Measurements from ENCODE around the gene HTR2A.
A peak's percentile ranks its signal among the peaks of the same experiment; 100 is the strongest.

HTR2A gene

GRCh38 chr13:46896341-46897137 is at the start of gene HTR2A:
TSS of gene HTR2A (minus strand) at chr13:46897053. CDS start at chr13:46895906, 1,147 bp downstream.
- peak; percentile 24 for DNase-seq (ENCODE audit: low spot score)

GRCh38 chr13:46936525-46936924 is 39.7 kb upstream of the HTR2A start:
- no peak for DNase-seq (ENCODE audit: low spot score)

GRCh38 chr13:46934749-46935148 is 37.9 kb upstream of the HTR2A start:
- no peak for DNase-seq (ENCODE audit: low spot score)

- DNase-seq (ENCODE audit: low spot score), result no peak
Observed at GRCh38 chr13:46926916-46927590, 30.2 kb upstream of the HTR2A start.

- DNase-seq (ENCODE audit: low spot score), result no peak
Observed at GRCh38 chr13:46925486-46925885, 28.6 kb upstream of the HTR2A start.

GRCh38 chr13:46914341-46914740 is 17.5 kb upstream of the HTR2A start:
- DNase-seq (ENCODE audit: low spot score), result no peak

GRCh38 chr13:46913757-46914156 is 16.9 kb upstream of the HTR2A start:
- DNase-seq (ENCODE audit: low spot score), result no peak

GRCh38 chr13:46909042-46909441 is 12.2 kb upstream of the HTR2A start:
- no peak for DNase-seq (ENCODE audit: low spot score)

GRCh38 chr13:46908501-46908900 is 11.6 kb upstream of the HTR2A start:
- DNase-seq (ENCODE audit: low spot score), result no peak

- DNase-seq (ENCODE audit: low spot score), result no peak
Observed at GRCh38 chr13:46906405-46906804, 9.6 kb upstream of the HTR2A start.

GRCh38 chr13:46905249-46905648 is 8.4 kb upstream of the HTR2A start:
- DNase-seq (ENCODE audit: low spot score), result no peak

GRCh38 chr13:46903748-46904147 is 6.9 kb upstream of the HTR2A start:
- DNase-seq (ENCODE audit: low spot score), result no peak

GRCh38 chr13:46901721-46902120 is 4.9 kb upstream of the HTR2A start:
- DNase-seq (ENCODE audit: low spot score), result no peak

GRCh38 chr13:46899801-46900200 is 2.9 kb upstream of the HTR2A start:
- DNase-seq (ENCODE audit: low spot score), result peak; percentile 51

- DNase-seq (ENCODE audit: low spot score), result no peak
Observed at GRCh38 chr13:46895381-46895780, 1.5 kb downstream of the HTR2A start.

- DNase-seq (ENCODE audit: low spot score), result no peak
Observed at GRCh38 chr13:46894568-46894967, 2.3 kb downstream of the HTR2A start.

- peak; percentile 68 for DNase-seq (ENCODE audit: low spot score)
Observed at GRCh38 chr13:46893798-46894560, 2.9 kb downstream of the HTR2A start.

- no peak for DNase-seq (ENCODE audit: low spot score)
Observed at GRCh38 chr13:46893221-46893740, 3.6 kb downstream of the HTR2A start.

- no peak for DNase-seq (ENCODE audit: low spot score)
Observed at GRCh38 chr13:46885018-46885417, 11.8 kb downstream of the HTR2A start.

GRCh38 chr13:46884531-46884930 is 12.3 kb downstream of the HTR2A start:
- DNase-seq (ENCODE audit: low spot score), result no peak

- DNase-seq (ENCODE audit: low spot score), result no peak
Observed at GRCh38 chr13:46881621-46882020, 15.2 kb downstream of the HTR2A start.

- DNase-seq (ENCODE audit: low spot score), result no peak
Observed at GRCh38 chr13:46874006-46874405, 22.8 kb downstream of the HTR2A start.

GRCh38 chr13:46871557-46871956 is 25.3 kb downstream of the HTR2A start:
- DNase-seq (ENCODE audit: low spot score), result no peak
